Activated T-helper 2 cell treated with anti-CD3 and anti-CD28 coated beads, Interferon-gamma antibody, Interleukin-2, Interleukin-4, amounts not matched to agents 10 μg/mL and 5 μg/mL and 100 μg/mL, durations not matched to agents 14 hours and 24 hours and 36 hours (primary cell): ENCODE data around the gene ADM. TPM values are rescaled to one million over a fixed set of nuclear protein-coding genes. Genes with fewer than 3 reads are reported as not detected.
"Not testable (repeated sequence)": the region's sequence is repeated elsewhere in the genome, so short reads cannot be mapped to it uniquely, and the experiment has no call there.

Source experiments
- DNase-seq: peaks from one replicate; pipeline ENCODE4 v3.0.0; 2021; ENCODE audit warnings: low spot score
- H3K27ac Mint-ChIP-seq: one replicate; pipeline ENCODE4 v1.8.0; 2021; ENCODE audit warnings: mixed read lengths
- H3K27me3 Mint-ChIP-seq: one replicate; pipeline ENCODE4 v1.8.0; 2021; ENCODE audit warnings: low read depth, mixed read lengths
- H3K36me3 Mint-ChIP-seq: one replicate; pipeline ENCODE4 v1.8.0; 2021; ENCODE audit warnings: low read depth, mixed read lengths
- H3K4me1 Mint-ChIP-seq: one replicate; pipeline ENCODE4 v1.8.0; 2021; ENCODE audit warnings: low read depth, mixed read lengths
- H3K4me3 Mint-ChIP-seq: one replicate; pipeline ENCODE4 v1.8.0; 2021; ENCODE audit warnings: low read depth, mild to moderate bottlenecking, moderate library complexity, mixed read lengths
- H3K9me3 Mint-ChIP-seq: one replicate; pipeline ENCODE4 v1.8.0; 2021; ENCODE audit warnings: mixed read lengths
- intact Hi-C: fragments of 100-400 bp; cut with micrococcal nuclease; formaldehyde crosslinking; loops from one replicate; pipeline ENCODE4 v1.15.1; 2023
- total RNA-seq: library from RNA; stranded (reverse); gene quantifications from 2 replicates; pipeline ENCODE4 v1.2.3, GENCODE V29; 2022

The ADM gene
- total RNA-seq = 2.3 and 3.5 TPM in 2 replicates

GRCh38 chr11:10304495-10305261, at the start of gene ADM:
Gene ADM (plus strand): TSS chr11:10305073. CDS start chr11:10305701, 628 bp downstream.
- H3K9me3 Mint-ChIP-seq = no peaks in the 10 kb centered on the region
- DNase-seq = no peak
- H3K4me3 Mint-ChIP-seq = peak within 1 kb of the TSS; percentile 89
- intact Hi-C loops = loop anchor here (1.0 to 10.0 kb wide), 7 partner anchors 150 to 692 kb away; partner anchors contain the start of gene AMPD3
- H3K36me3 Mint-ChIP-seq = peaks cover 3% of the 10 kb centered on the region
- H3K27ac Mint-ChIP-seq = no peak within 1 kb of the TSS
- peaks cover 71% of the 10 kb centered on the region for H3K27me3 Mint-ChIP-seq
- H3K4me1 Mint-ChIP-seq = peaks cover 51% of the 10 kb centered on the region

- Mint-ChIP-seq H3K9me3 (no peaks in the 10 kb centered on the region), H3K36me3 (no peaks in the 10 kb centered on the region), H3K4me1 (no peaks in the 10 kb centered on the region), H3K27ac (no peak overlapping the region), H3K4me3 (no peak overlapping the region), H3K27me3 (no peaks in the 10 kb centered on the region)
- DNase-seq = no peak
- intact Hi-C loops = no loop called here
Measured at GRCh38 chr11:10255388-10256125, 49.3 kb upstream of the ADM start.

GRCh38 chr11:10257478-10257877, 47.4 kb upstream of the ADM start:
- Mint-ChIP-seq H3K36me3 (no peaks in the 10 kb centered on the region), H3K27ac (no peak overlapping the region), H3K27me3 (no peaks in the 10 kb centered on the region), H3K9me3 (no peaks in the 10 kb centered on the region), H3K4me3 (no peak overlapping the region), H3K4me1 (no peaks in the 10 kb centered on the region)
- DNase-seq = no peak
- intact Hi-C loops = no loop called here

GRCh38 chr11:10261821-10262220, 43.1 kb upstream of the ADM start:
- Mint-ChIP-seq H3K4me3 (no peak overlapping the region), H3K27ac (no peak overlapping the region), H3K36me3 (no peaks in the 10 kb centered on the region), H3K9me3 (no peaks in the 10 kb centered on the region), H3K4me1 (no peaks in the 10 kb centered on the region), H3K27me3 (peaks cover 3% of the 10 kb centered on the region)
- intact Hi-C loops = no loop called here
- no peak for DNase-seq

- Mint-ChIP-seq H3K4me1 (no peaks in the 10 kb centered on the region), H3K27me3 (peaks cover 7% of the 10 kb centered on the region), H3K36me3 (no peaks in the 10 kb centered on the region), H3K9me3 (no peaks in the 10 kb centered on the region), H3K4me3 (no peak overlapping the region), H3K27ac (no peak overlapping the region)
- DNase-seq = no peak
- intact Hi-C loops = no loop called here
Measured at GRCh38 chr11:10263929-10264328, 40.9 kb upstream of the ADM start.

- H3K9me3 Mint-ChIP-seq, H3K27me3 Mint-ChIP-seq, DNase-seq, H3K4me1 Mint-ChIP-seq, intact Hi-C loops, H3K27ac Mint-ChIP-seq, H3K36me3 Mint-ChIP-seq, H3K4me3 Mint-ChIP-seq: not testable (repeated sequence)
Measured at GRCh38 chr11:10264716-10265115, 40.2 kb upstream of the ADM start.

GRCh38 chr11:10265936-10266335, 38.9 kb upstream of the ADM start:
- no peak overlapping the region for H3K27ac Mint-ChIP-seq
- no peak overlapping the region for H3K4me3 Mint-ChIP-seq
- no peaks in the 10 kb centered on the region for H3K4me1 Mint-ChIP-seq
- peaks cover 7% of the 10 kb centered on the region for H3K27me3 Mint-ChIP-seq
- no peak for DNase-seq
- H3K36me3 Mint-ChIP-seq = no peaks in the 10 kb centered on the region
- H3K9me3 Mint-ChIP-seq = no peaks in the 10 kb centered on the region
- intact Hi-C loops = no loop called here

GRCh38 chr11:10267821-10268220, 37.1 kb upstream of the ADM start:
- no peaks in the 10 kb centered on the region for H3K36me3 Mint-ChIP-seq
- peaks cover 7% of the 10 kb centered on the region for H3K27me3 Mint-ChIP-seq
- no peaks in the 10 kb centered on the region for H3K9me3 Mint-ChIP-seq
- intact Hi-C loops = no loop called here
- H3K4me3 Mint-ChIP-seq = no peak overlapping the region
- no peaks in the 10 kb centered on the region for H3K4me1 Mint-ChIP-seq
- no peak for DNase-seq
- no peak overlapping the region for H3K27ac Mint-ChIP-seq

- H3K4me3 Mint-ChIP-seq = no peak overlapping the region
- intact Hi-C loops = no loop called here
- H3K9me3 Mint-ChIP-seq = no peaks in the 10 kb centered on the region
- DNase-seq = no peak
- no peaks in the 10 kb centered on the region for H3K36me3 Mint-ChIP-seq
- peaks cover 7% of the 10 kb centered on the region for H3K27me3 Mint-ChIP-seq
- no peak overlapping the region for H3K27ac Mint-ChIP-seq
- no peaks in the 10 kb centered on the region for H3K4me1 Mint-ChIP-seq
Measured at GRCh38 chr11:10268746-10269488, 36.0 kb upstream of the ADM start.

GRCh38 chr11:10272132-10272531, 32.7 kb upstream of the ADM start:
- H3K4me1 Mint-ChIP-seq = no peaks in the 10 kb centered on the region

GRCh38 chr11:10273738-10274137, 31.1 kb upstream of the ADM start:
- no peaks in the 10 kb centered on the region for H3K9me3 Mint-ChIP-seq
- no peak overlapping the region for H3K4me3 Mint-ChIP-seq
- H3K27ac Mint-ChIP-seq = no peak overlapping the region
- peaks cover 12% of the 10 kb centered on the region for H3K27me3 Mint-ChIP-seq
- H3K4me1 Mint-ChIP-seq = no peaks in the 10 kb centered on the region
- H3K36me3 Mint-ChIP-seq = no peaks in the 10 kb centered on the region
- intact Hi-C loops = no loop called here
- DNase-seq = no peak

More at GRCh38 chr11:10272132-10272531, 32.7 kb upstream of the ADM start:
- Mint-ChIP-seq H3K4me3 (no peak overlapping the region), H3K36me3 (no peaks in the 10 kb centered on the region), H3K27me3 (peaks cover 16% of the 10 kb centered on the region), H3K9me3 (no peaks in the 10 kb centered on the region), H3K27ac (no peak overlapping the region)
- intact Hi-C loops = no loop called here
- DNase-seq = no peak

GRCh38 chr11:10274726-10275125, 30.1 kb upstream of the ADM start:
- no peaks in the 10 kb centered on the region for H3K4me1 Mint-ChIP-seq
- H3K27me3 Mint-ChIP-seq = peaks cover 12% of the 10 kb centered on the region
- no peak for DNase-seq
- intact Hi-C loops = no loop called here
- H3K36me3 Mint-ChIP-seq = no peaks in the 10 kb centered on the region
- H3K9me3 Mint-ChIP-seq = no peaks in the 10 kb centered on the region
- no peak overlapping the region for H3K27ac Mint-ChIP-seq
- H3K4me3 Mint-ChIP-seq = no peak overlapping the region

GRCh38 chr11:10275714-10276113, 29.2 kb upstream of the ADM start:
- DNase-seq = no peak
- Mint-ChIP-seq H3K9me3 (no peaks in the 10 kb centered on the region), H3K4me3 (no peak overlapping the region), H3K36me3 (no peaks in the 10 kb centered on the region), H3K27me3 (peaks cover 17% of the 10 kb centered on the region), H3K27ac (no peak overlapping the region), H3K4me1 (no peaks in the 10 kb centered on the region)
- intact Hi-C loops = no loop called here
